HEK293T (cell line): ENCODE data around the gene EFHC1.

Source experiments
- CTCF ChIA-PET: fragments of 350-600 bp; formaldehyde crosslinking; extraction: SDS; loops from one replicate; lab custom pipeline; 2021; ENCODE audit warnings: antibody characterized with exemption, inconsistent platforms; lab: Yijun Ruan, JAX
- POLR2A ChIA-PET: fragments of 350-600 bp; formaldehyde crosslinking; extraction: SDS; loops from one replicate; lab custom pipeline; 2020; ENCODE audit warnings: antibody characterized with exemption, inconsistent platforms; lab: Yijun Ruan, JAX
- DNase-seq: peaks from one replicate; pipeline ENCODE4 v3.0.0; 2012; ENCODE audit warnings: mixed read lengths; ENCODE audit errors: extremely low spot score
- ARNT ChIP-seq: fragments of 450-650 bp; IDR thresholded peaks from 2 replicates; pipeline ENCODE4 v1.6.1; 2017; ENCODE audit warnings: mild to moderate bottlenecking
- BHLHE40 ChIP-seq: fragments of 450-650 bp; IDR thresholded peaks from 2 replicates; pipeline ENCODE4 v1.6.1; 2016; ENCODE audit warnings: mild to moderate bottlenecking, moderate library complexity, borderline replicate concordance
- CTBP1 ChIP-seq: fragments of 450-650 bp; IDR thresholded peaks from 2 replicates; pipeline ENCODE4 v1.6.1; 2016; ENCODE audit warnings: borderline replicate concordance
- ELF4 ChIP-seq: fragments of 450-650 bp; IDR thresholded peaks from 2 replicates; pipeline ENCODE4 v1.6.1; 2017; ENCODE audit warnings: antibody characterized with exemption
- FOXA1 ChIP-seq: fragments of 450-650 bp; IDR thresholded peaks from 2 replicates; pipeline ENCODE4 v1.6.1; 2016; ENCODE audit warnings: mild to moderate bottlenecking
- FOXK2 ChIP-seq: fragments of 450-650 bp; IDR thresholded peaks from 2 replicates; pipeline ENCODE4 v1.6.1; 2016; ENCODE audit warnings: mild to moderate bottlenecking
- FOXM1 ChIP-seq: fragments of 450-650 bp; IDR thresholded peaks from 2 replicates; pipeline ENCODE4 v1.6.1; 2017; ENCODE audit warnings: mild to moderate bottlenecking, borderline replicate concordance
- HDGF ChIP-seq: fragments of 450-650 bp; IDR thresholded peaks from 2 replicates; pipeline ENCODE4 v1.6.1; 2017; ENCODE audit warnings: antibody characterized with exemption, borderline replicate concordance
- L3MBTL2 ChIP-seq: fragments of 450-650 bp; conservative IDR thresholded peaks from 2 replicates; pipeline ENCODE4 v1.6.1; 2016; ENCODE audit warnings: mild to moderate bottlenecking
- LEF1 ChIP-seq: fragments of 450-650 bp; IDR thresholded peaks from 2 replicates; pipeline ENCODE4 v1.6.1; 2017; ENCODE audit warnings: mild to moderate bottlenecking, borderline replicate concordance
- NFRKB ChIP-seq: fragments of 450-650 bp; IDR thresholded peaks from 2 replicates; pipeline ENCODE4 v1.6.1; 2016; ENCODE audit warnings: mild to moderate bottlenecking, moderate library complexity
- PKNOX1 ChIP-seq: fragments of 450-650 bp; IDR thresholded peaks from 2 replicates; pipeline ENCODE4 v1.6.1; 2016
- SP1 ChIP-seq: fragments of 450-650 bp; IDR thresholded peaks from 2 replicates; pipeline ENCODE4 v1.6.1; 2017
- SUZ12 ChIP-seq: fragments of 450-650 bp; IDR thresholded peaks from 2 replicates; pipeline ENCODE4 v1.6.1; 2016; ENCODE audit warnings: mild to moderate bottlenecking
- TARDBP ChIP-seq: fragments of 450-650 bp; IDR thresholded peaks from 2 replicates; pipeline ENCODE4 v1.6.1; 2016
- ZNF384 ChIP-seq: fragments of 450-650 bp; IDR thresholded peaks from 2 replicates; pipeline ENCODE4 v1.6.1; 2016

Gene EFHC1

GRCh38 chr6:52411911-52412310 is 8.2 kb upstream of the EFHC1 start:
- ChIA-PET CTCF (no interaction called here), POLR2A (no interaction called here)
- no peak for DNase-seq
- no peak for TF ChIP-seq L3MBTL2

GRCh38 chr6:52415333-52415732 is 4.8 kb upstream of the EFHC1 start:
- TF ChIP-seq PKNOX1 (no peak), FOXK2 (no peak), CTBP1 (no peak)
- ChIA-PET CTCF (interaction anchor here (0.8 to 1.9 kb wide), 2 partner anchors 181 to 247 kb away, joined by 3 to 8 read pairs; no protein-coding TSS in a partner anchor), POLR2A (interaction anchor here (1.5 kb wide), 1 partner anchor 161 kb away, joined by 3 read pairs; no protein-coding TSS in a partner anchor)
- DNase-seq = no peak

- TF ChIP-seq SUZ12 (no peak), HDGF (no peak), NFRKB (no peak), L3MBTL2 (no peak), CTBP1 (no peak), FOXM1 (no peak), SP1 (no peak), TARDBP (no peak), BHLHE40 (no peak), ZNF384 (no peak), LEF1 (no peak), ELF4 (no peak), FOXK2 (no peak), PKNOX1 (no peak), ARNT (no peak), FOXA1 (no peak)
- DNase-seq = no peak
- CTCF ChIA-PET = interaction anchor here (0.5 to 1.9 kb wide), 6 partner anchors 11 to 247 kb away, joined by 3 to 8 read pairs (median 3); partner anchors contain the start of gene TRAM2
- POLR2A ChIA-PET = interaction anchor here (1.5 kb wide), 1 partner anchor 160 kb away, joined by 3 read pairs; no protein-coding TSS in a partner anchor
Measured at GRCh38 chr6:52415917-52416628, 4.1 kb upstream of the EFHC1 start.

- ChIA-PET CTCF (interaction anchor here (0.7 to 1.1 kb wide), 4 partner anchors 12 to 244 kb away, joined by 3 to 4 read pairs (median 3); partner anchors contain the start of gene TRAM2), POLR2A (interaction anchor here (1.3 kb wide), 1 partner anchor 246 kb away, joined by 5 read pairs; no protein-coding TSS in a partner anchor)
- DNase-seq = peak; percentile 50
- TF ChIP-seq FOXK2 = no peak
- TF ChIP-seq SUZ12 = no peak
- TF ChIP-seq LEF1 = no peak
- TF ChIP-seq FOXM1 = no peak
- no peak for TF ChIP-seq SP1
- no peak for TF ChIP-seq NFRKB
- no peak for TF ChIP-seq ZNF384
- no peak for TF ChIP-seq PKNOX1
- no peak for TF ChIP-seq L3MBTL2
Measured at GRCh38 chr6:52416629-52417151, 3.5 kb upstream of the EFHC1 start.

- no peak for DNase-seq
- ChIA-PET POLR2A (interaction anchor here (1.1 to 1.3 kb wide), 2 partner anchors 159 to 245 kb away, joined by 3 to 5 read pairs; partner anchors contain the start of gene TRAM2), CTCF (interaction anchor here (0.7 to 1.1 kb wide), 2 partner anchors 155 to 235 kb away, joined by 4 read pairs; no protein-coding TSS in a partner anchor)
- TF ChIP-seq ARNT (no peak), SP1 (no peak), BHLHE40 (no peak), ELF4 (no peak), L3MBTL2 (no peak), ZNF384 (no peak), PKNOX1 (no peak), HDGF (no peak)
Measured at GRCh38 chr6:52417675-52418111, 2.4 kb upstream of the EFHC1 start.

GRCh38 chr6:52418606-52419005 is 1.5 kb upstream of the EFHC1 start:
- ChIA-PET CTCF (interaction anchor here (0.7 to 1.4 kb wide), 3 partner anchors 156 to 244 kb away, joined by 3 to 5 read pairs (median 4); no protein-coding TSS in a partner anchor), POLR2A (interaction anchor here (0.7 to 2.5 kb wide), 4 partner anchors 134 to 247 kb away, joined by 3 to 13 read pairs (median 6); partner anchors contain the start of gene MCM3)
- DNase-seq = no peak
- TF ChIP-seq HDGF = no peak
- TF ChIP-seq LEF1 = no peak
- TF ChIP-seq ZNF384 = no peak
- TF ChIP-seq BHLHE40 = no peak
- TF ChIP-seq ELF4 = no peak
- no peak for TF ChIP-seq CTBP1
- TF ChIP-seq ARNT = no peak
- no peak for TF ChIP-seq PKNOX1
- TF ChIP-seq L3MBTL2 = no peak
- no peak for TF ChIP-seq SUZ12
- no peak for TF ChIP-seq NFRKB
- TF ChIP-seq TARDBP = no peak
- TF ChIP-seq FOXA1 = no peak
- no peak for TF ChIP-seq FOXK2
- no peak for TF ChIP-seq FOXM1
